GM15510 (cell line): ENCODE results near the gene CYP2J2.

ENCODE experiments used
- POLR2A ChIP-seq: IDR thresholded peaks from 3 replicates; pipeline ENCODE4 v1.6.1; 2011; ENCODE audit warnings: borderline replicate concordance; ENCODE audit not compliant: insufficient read length; ENCODE audit errors: extremely low read depth

Gene CYP2J2

GRCh38 chr1:59936358-59936821 is 9.8 kb upstream of the CYP2J2 start:
- TF ChIP-seq POLR2A = no peak

GRCh38 chr1:59928996-59929395 is 2.4 kb upstream of the CYP2J2 start:
- no peak for TF ChIP-seq POLR2A

DNA sequence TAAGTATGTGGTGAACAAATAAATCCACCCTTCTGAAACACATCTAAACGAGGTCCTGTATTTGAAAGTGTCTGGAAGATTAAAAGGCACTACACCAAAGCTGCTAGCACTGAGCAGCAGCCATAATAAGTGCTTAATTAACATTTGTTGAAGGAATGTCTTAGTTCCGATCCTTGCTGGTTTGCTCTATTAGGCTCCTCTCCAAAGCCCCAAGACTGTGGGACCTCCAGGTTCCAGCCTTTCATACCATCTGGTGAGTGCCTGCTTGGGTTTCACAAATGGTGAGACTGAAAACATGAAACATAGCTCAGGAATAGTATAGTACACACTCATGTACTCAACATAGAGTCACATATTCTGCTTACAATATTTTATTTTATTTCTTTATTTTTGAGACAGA is 640 bp upstream of the CYP2J2 start:
- no peak for TF ChIP-seq POLR2A

DNA sequence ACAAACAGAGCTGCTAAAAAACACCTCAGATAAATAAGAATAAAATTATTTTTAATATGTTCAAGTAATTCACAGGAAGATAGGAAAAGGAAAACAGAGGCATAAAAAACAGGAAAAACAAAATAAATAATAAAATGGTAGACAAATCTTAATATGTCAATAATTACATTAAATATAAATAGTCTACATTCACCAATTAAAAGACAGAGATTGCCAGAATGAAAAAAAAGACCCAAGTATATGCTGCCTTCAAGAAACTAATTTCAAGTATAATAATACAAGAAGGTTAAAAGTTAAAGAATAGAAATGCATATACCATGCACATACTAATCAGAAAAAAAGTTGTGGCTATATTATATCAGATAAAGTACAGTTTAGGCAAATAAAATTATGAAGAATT is 1.9 kb downstream of the CYP2J2 start:
- no peak for TF ChIP-seq POLR2A

GRCh38 chr1:59919746-59920145 is 6.8 kb downstream of the CYP2J2 start:
- TF ChIP-seq POLR2A = no peak

GRCh38 chr1:59917785-59918180 is 8.8 kb downstream of the CYP2J2 start:
- no peak for TF ChIP-seq POLR2A

DNA sequence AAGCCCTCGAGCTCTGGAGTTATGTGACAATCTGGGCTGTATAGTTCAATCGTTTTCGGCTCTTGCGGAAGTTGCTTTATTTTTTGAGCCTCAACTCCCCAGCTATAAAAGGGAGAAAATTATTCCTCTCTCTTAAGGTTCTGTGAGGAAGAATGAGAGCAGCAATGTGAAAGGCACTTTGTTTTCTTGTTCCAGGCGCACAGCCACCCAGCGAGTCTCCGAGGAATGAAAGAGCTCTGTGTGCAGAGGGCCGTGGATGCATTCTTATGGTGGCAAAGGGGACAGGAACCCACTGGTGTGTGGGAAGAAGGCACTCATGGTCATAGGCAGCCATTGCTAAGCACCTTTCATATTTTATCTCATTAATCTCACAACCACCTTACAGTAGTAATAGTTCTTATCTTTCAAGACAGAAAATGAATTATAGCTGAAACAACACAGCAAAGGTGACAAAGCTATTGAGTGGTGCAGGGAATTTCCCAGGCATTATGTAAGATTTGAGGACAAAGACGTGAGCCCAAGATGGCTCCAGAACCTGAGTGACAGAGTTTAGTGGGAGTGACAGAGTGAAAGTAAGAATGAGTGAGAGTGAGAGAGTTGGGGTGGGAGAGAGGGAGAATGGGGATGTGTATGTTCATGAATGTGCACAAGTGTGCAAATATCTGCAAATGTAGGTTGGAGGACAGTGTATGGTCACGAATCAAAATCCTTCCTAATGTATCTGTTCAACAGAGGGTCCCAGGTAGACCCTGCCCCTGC is 9.4 kb downstream of the CYP2J2 start:
- TF ChIP-seq POLR2A = no peak

GRCh38 chr1:59915516-59915915 is 11.1 kb downstream of the CYP2J2 start:
- TF ChIP-seq POLR2A = no peak

DNA sequence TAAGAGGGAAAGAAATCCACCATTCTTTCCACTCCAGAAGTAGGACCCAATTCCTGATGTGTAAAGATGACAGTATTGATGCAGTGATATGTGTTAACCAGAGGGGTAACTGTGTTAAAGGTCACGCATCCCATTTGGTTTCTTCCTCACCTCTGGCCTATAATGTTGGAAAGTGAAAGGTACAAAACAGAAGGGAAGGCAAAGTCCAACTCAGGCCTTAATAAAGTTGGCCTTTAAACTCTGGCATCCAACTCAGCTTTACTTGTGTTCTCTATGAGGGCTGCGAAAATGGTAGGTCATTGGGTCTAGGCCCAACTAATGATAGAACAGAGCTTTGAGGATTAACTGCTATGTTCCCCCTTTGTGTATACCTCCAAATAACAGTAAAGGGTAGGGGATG is 17.9 kb downstream of the CYP2J2 start:
- TF ChIP-seq POLR2A = no peak

GRCh38 chr1:59908084-59908483 is 18.5 kb downstream of the CYP2J2 start:
- TF ChIP-seq POLR2A = no peak

GRCh38 chr1:59906931-59907330 is 19.6 kb downstream of the CYP2J2 start:
- no peak for TF ChIP-seq POLR2A

GRCh38 chr1:59903141-59903754 is 23.3 kb downstream of the CYP2J2 start:
- TF ChIP-seq POLR2A = no peak

DNA sequence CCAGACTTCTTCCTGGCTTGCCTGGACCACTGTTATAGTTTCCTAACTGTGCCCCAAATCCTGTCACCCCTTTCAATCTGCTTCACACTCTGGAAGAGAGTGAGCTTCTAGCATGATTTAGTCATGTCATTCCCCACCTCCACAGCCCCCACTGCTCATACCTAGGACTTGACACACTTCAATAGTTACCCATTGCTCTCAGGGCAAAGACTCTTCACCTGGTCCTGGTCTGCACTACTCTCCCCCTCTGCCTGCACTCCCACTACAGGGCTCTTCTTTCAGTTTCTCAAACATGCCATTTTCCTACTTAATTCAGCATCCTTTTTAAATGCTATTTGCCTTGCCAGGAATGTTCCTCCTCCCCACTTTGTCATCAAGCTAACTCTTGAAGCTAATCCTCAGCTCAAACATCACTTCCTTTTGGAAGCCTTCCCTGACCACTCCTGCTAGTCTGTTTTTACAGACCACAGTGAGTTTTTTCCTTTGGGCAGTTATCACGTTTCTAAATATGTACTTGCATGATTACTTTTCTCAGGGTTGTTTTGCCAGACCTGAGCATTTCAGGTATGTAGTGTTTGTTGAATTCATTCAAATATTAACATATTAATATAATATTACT is 24.7 kb downstream of the CYP2J2 start:
- TF ChIP-seq POLR2A = no peak

- no peak for TF ChIP-seq POLR2A
These were observed 25.9 kb downstream of the CYP2J2 start for GRCh38 chr1:59900640-59901039.

DNA sequence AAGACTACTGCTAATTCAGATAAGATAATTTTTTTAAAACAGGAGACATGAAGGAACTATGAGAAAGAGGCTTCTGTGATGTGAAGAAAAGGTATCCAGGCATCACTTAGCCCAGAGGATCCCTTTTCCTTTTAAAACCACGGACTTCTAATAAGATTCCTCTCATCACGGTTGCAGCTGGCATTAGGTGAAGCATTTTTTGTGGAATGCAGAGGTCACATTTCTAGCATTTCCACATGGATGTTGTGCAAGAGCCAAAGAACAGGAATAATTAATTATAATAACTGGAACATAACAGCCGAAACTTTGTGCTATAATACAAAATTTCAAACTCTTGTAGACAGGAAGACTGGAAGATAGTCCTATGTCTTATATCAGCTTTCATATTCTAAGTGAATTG is 27.6 kb downstream of the CYP2J2 start:
- TF ChIP-seq POLR2A = no peak

- no peak for TF ChIP-seq POLR2A
These were observed 29.4 kb downstream of the CYP2J2 start for GRCh38 chr1:59897165-59897564.
